Stimulated activated CD8-positive, alpha-beta memory T cell treated with anti-CD3 and anti-CD28 coated beads, Interleukin-12 subunit alpha, Interleukin-12 subunit beta, amount 100 ng/mL, for 24 hours (primary cell): Measurements from ENCODE around the gene CAMK2G.
"Not testable (repeated sequence)": the region's sequence is repeated elsewhere in the genome, so short reads cannot be mapped to it uniquely, and the experiment has no call there.

Source experiments
- DNase-seq: peaks from one replicate; pipeline ENCODE4 v3.0.0-alpha.2; 2020; ENCODE audit errors: extremely low read depth

Gene CAMK2G

DNA sequence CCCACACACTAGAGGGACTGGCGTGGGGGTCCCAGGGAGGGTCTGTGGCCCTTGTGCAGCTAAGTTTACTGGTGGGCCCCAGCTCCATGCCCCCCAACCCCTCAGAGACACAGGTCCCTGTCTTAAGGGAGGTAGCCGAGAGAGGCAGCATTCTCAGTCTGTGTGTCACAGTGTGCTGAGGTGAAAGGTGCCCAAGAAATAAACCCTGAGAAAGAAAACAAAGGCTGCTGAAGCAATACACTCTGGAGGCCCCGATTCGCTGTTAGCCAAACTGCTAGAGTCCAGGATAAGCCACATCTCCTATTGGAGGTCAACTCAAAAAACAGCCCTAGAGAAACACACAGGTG lies 34.3 kb downstream of the CAMK2G start:
- no peak for DNase-seq

DNA sequence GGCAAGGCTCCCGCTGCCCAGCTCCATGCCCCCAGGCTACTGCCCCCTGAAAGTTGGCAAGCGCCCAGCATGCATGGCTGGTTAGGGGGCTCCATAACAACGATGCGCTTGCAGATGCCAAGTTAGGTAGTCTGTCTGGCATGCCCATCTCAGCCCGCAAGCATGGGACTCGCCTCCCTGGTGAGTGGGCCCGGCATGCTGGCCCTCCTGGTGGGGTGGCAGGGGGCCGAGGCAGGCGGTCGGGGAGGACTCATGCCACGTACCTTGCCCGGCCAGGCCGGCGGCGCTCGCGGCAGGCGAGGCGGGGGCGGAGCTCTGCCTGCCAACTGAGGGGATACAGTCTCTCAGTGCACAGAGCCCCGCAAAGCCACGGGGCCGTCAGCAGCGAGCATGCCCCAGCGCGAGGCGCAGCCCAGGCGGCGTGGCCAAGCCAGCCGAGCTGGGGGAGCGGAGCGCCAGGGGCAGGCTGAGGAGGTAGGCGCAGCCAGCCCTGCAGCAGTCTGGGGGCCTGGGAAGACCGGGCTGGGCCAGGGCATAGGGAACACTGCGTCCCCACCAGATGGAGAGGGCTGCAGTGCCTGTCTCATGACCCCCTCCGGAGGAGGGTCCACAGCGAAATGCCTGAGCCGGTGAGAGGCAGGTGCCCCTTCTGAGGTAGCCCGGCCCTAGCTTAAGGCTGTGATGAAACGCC lies 34.9 kb downstream of the CAMK2G start:
- DNase-seq: no peak

DNA sequence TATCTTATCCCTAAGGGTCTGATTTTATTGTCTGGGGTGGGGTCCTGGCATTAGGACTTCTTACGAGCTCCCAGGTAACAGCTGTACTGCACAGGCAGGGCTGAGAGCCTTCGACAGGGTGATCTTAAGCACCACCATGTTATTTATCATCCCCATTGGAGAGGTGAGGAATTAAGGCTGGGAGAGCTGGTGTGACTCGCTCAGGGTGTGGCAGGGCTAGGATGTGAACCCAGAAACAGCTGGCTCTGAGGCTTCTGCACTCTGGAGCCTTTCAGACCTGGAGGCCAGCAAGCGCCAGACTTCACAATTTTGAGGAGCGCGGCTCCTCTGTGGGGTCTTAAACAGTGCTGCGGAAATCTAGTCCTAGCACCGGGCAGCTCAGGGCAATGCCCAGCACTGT lies 35.5 kb downstream of the CAMK2G start:
- no peak for DNase-seq

DNA sequence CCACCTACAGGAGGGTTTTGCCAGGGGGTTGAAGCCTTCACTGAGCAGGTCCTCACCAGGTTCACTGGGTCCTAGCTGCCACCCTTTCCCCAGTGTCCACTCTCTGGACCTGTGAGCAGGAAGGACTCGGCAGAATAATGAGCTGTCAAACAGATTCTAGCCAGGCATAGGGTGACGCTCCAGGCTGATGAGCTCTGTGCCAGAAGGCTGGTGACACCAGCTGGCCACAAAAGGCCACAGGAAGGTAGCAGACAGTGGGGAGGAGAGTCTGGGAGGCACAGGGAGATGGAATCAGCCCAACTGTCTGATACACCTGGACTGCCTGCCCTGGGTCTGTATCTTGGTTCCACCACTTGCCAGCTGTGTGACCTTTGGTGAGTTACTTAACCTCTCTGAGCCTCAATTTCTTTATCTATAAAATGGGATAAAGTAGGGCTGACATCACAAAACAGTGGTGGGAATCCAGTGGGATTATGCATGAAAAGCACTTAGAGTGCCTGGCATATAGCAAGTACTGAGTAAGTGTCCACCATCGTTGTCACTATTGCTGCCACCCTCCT lies 36.3 kb downstream of the CAMK2G start:
- DNase-seq: no peak

DNA sequence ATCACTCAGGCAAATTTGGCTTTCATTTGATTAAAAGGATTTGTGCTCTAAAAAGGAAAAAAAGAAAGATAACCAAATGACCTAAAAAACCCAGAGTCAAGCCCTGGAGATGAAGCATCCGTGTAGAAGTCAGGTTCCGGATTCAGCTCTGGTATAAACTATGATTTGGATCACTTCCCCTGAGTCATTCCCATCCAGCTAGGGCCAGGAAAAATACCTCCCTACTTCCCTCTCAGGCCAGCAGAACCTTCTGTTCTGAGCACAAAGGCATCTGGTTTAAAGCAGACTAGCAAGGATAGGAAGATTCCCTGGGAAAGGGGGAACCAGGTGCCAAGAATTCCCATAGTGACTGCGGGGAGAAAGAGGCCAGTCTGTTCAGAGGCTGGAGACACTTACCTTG lies 37.3 kb downstream of the CAMK2G start:
- DNase-seq: no peak

DNA sequence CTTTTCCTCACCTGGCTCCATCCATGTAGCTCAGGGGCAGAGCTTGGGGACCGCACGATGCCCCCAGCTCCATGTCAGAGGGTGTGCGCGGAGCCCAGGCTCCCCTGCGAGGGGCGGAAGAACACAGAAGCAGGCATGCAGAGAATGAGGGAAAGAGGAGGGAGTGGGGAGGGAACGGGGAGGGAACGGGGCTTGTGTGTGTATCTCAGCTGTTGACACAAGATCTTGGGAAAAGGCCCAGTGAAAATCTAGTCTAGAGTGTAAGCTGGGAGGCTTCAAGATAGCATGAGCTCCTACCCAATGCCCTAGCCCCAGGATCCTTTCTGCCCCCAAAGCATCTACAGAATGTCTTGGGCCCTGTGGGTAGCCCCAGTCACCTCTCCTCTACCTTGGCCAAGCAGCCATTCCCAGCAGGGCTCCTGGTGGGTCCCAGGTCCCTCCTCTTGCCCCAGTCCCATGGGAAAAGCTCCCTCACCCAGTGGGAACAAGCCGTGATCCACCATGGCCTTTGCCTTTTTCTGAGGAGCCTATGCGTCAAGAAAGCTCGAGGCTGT lies 37.9 kb downstream of the CAMK2G start:
- no peak for DNase-seq

DNA sequence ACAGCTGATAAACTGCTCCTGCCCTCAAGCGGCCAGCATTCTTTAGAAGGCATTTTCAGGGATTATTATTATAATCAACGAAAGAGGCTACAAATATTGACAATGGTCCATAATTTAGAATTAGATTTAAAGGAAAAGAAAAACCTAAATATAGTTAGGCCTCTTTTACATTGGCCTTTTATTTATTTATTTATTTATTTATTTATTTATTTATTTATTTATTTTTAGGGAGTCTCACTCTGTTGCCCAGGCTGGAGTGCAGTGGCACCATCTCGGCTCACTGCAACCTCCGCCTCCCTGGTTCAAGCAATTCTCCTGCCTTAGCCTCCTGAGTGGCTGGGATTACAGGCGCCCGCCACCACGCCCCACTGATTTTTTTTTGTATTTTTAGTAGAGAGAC lies 45.3 kb downstream of the CAMK2G start:
- not testable (repeated sequence) for DNase-seq

DNA sequence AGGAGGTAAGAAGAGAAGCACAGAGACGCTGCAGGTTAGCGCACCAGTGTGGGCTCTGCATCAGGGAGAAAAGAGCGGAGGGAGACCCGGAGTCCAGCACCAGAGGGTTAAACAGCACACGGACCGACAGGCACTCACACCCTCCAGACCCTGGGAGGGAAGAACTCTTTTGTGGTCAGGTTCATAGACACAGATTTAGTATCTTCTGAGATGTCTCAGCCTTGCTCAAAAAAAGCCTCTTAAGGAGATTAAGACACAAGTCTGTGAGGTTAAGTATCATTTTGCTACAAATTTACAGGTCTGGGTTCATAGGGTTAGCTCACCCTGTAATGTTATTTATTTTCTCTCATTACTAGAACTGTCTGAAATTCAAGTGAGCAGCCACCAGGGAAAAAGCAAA lies 46.2 kb downstream of the CAMK2G start:
- no peak for DNase-seq

DNA sequence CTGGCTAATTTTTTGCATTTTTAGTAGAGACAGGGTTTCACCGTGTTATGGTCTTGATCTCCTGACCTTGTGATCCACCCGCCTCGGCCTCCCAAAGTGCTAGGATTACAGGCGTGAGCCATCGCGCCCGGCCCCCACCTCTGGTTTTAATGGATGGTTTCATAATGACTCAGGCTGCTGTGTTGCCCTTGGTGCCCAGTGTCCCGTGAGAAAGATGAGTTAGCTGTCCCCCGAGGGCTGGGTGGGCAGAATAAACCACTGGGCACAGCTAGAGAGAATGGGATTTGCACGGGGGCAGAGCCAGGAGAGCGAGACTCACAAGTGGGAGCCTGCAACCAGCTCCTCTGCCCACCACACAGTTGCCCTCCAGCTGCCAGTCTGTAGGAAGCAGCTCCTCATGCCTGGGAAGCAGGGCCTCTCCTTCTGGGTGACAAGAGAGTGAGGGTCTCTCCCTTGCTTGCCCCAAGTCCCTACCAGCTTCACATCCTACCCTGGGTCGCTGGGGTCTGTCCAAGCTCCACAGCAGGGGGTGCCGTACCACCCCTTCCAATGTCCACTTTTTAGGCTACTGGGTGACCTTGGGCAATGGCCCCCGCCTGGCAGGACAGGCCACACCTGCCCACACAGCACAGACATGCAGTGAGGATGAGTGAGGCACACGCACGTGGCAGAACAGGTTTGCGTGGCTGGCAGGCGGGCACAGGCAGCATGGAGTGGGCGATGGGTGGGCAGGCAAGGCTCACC lies 46.8 kb downstream of the CAMK2G start:
- DNase-seq: no peak

DNA sequence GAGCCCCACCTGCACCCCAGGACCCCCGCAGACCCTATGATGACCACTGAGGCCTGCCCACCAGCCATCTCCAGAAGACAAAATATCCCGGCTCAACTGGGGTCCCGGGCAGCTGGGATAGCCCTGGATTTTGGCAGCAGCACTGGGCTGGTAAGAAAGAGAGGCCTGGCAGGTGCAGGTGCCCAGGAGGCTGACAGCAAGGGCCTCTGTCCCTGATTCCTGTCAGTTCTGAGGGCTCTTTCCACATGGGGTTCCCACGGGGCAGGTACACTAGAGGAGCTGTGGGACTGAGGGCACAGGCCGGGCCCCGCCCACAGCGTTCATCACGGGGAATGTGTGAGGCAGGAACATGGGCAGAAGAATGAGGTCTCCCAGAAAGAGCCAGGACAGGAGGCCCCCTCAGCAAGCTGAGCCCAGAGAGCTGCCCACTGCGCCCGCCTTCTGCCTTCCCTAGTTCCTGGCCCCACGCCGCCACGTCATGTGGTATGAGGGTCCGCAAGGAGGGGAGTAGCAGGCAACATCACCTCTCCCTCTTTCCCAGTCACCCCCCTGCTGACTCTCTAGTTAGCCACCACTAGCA lies 50.1 kb downstream of the CAMK2G start:
- no peak for DNase-seq

DNA sequence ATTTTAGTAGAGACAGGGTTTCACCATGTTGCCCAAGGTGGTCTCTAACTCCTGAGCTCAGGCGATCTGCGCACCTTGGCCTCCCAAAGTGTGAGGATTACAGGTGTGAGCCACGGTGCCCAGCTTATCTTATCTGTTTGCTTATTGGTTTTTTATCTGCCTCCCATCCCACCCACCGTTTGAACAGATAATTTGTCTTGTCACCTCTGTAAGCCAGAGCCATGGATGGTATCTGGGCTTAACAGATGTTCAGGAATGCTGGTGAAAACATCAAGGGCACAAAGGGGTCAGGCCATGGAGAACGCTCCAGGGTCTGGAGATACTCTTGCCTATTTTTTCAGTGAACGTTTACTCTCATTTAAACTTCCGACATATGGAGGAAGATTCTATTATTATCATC lies 51.0 kb downstream of the CAMK2G start:
- DNase-seq: no peak

DNA sequence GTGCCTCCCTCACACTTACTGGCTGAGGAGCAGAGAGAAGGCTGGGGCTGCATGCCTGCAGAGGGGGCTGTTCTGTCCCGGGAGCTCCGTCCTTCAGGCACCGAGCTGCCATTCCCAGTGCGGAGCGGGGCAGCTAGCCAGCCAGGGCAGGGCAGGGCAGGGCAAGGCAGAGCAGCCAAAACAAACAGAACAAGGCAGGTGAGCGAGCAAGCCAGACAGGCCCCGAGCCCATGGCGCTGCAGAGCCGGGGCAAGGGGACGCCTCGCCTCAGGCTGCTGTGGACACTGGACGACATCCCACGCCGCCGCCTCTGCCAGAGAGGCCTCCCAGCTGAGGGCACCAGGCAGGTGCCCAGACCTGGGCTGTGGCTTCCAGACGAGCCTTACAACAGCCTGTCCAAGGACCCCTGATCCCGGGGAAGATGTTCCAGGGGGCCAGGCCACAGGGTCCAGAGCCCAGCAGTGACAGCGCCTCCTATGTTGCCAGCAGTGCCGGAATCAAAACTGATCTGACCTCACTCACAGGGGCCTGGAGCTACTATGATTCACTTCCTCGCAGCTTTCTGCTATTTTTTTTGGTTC lies 54.8 kb downstream of the CAMK2G start:
- DNase-seq: no peak

DNA sequence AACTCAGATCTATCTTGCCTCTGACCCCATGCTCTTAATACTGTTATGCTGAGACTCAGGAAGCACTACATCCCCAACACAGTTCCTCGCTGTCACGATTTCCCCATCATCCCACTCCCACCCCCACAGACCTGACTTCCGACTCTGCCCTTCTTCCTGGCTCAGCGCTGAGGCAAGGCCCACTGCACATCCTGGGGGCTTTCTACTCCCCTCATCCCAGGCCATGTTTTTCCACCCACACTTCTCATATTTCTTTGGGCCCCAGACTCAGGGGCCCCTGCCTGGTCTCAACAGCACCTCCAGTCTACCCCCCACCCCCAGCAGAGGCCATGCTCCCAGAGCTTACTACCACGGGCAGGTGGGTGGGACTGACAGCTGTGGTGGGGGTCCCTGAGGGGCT lies 55.3 kb downstream of the CAMK2G start:
- DNase-seq: no peak

DNA sequence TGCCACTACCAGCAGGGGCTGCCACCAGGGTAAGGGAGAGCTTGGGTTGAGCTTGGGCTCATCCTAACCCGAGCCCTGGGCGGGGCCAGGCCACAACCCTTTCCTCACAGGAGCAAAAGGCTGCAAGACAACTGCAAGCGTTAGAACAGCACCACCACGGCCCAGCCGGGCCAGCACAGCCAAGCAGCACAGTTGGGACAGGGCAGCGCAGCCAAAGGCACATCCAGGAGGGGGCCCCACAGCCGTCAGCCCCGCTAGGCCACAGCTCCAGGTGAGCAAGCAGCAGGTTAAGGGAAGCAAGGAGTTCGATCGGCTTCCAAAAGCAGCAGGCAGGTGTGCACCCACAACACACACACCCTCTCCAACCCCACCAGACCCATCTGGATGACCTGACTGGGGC lies 56.0 kb downstream of the CAMK2G start:
- DNase-seq: no peak

DNA sequence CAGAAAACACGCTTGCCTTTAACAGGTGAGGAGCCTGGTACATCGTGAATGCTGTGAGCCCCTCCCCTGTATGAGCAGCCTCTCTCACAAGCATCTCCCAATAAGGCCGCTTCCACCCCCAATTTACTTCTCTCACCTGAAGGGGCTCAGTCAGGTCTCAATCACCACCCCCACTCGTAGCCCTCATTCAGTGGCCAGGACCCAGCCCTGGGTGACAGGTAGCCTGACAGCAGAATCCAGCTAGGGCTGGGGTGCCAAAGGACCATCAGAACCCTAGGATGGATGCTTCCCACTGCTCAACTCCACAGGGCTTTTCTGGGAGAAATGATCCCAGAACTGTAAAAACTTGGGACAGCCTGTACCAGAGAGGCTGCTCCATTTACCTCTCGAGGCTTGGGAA lies 56.5 kb downstream of the CAMK2G start:
- no peak for DNase-seq

DNA sequence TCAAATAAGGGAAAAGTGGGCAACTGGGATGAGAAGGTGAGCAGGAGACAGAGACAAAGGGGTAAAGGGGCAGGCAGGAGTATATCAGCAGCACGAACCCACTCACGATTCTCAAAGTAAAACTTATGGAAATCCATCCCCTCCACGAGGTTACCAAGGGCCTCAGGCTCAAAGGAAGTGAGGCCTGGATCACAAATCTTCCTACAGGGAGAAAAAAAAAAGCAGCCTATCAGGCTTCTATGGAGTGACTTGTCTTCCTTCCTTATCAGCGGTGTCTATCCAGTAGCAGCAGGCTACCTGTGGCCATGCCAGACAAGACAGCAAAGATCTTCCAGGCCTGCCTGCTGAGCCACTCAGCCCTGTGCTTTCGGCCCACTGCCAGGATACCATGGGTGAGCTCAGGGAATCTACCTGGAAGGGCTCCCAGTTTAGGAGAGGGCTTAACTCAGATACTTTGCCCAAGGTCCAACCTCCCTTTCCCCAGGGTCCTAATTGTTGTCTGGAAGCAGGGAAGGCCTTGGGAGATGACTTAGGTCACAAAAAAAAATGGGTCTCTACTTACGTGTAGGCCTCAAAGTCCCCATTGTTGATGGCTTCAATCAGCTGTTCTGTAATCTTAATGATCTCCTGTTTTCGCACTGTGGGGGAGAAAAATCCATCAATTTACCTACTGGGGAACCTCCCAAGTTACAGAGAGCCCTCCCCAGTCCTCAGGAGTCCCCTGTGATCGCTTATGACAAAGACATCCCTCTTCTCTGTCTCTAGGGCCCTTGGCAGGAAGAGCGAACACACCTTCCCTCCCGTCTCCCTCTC lies 57.2 kb downstream of the CAMK2G start:
- DNase-seq: no peak

DNA sequence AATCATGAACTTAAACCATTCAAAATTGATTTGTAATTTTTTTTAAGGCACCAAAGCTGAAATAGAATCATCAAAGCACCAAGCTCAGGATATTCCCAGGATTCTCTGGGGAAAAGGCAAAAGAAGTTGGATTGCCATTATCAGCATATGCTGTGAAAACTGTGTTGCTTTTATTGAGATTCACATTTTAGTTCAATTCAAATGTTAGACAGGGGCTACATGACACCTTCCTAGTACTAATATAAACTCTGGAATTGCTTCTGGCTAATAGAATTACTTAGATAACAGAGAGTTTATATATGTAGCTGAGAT lies 58.7 kb downstream of the CAMK2G start:
- DNase-seq: no peak

DNA sequence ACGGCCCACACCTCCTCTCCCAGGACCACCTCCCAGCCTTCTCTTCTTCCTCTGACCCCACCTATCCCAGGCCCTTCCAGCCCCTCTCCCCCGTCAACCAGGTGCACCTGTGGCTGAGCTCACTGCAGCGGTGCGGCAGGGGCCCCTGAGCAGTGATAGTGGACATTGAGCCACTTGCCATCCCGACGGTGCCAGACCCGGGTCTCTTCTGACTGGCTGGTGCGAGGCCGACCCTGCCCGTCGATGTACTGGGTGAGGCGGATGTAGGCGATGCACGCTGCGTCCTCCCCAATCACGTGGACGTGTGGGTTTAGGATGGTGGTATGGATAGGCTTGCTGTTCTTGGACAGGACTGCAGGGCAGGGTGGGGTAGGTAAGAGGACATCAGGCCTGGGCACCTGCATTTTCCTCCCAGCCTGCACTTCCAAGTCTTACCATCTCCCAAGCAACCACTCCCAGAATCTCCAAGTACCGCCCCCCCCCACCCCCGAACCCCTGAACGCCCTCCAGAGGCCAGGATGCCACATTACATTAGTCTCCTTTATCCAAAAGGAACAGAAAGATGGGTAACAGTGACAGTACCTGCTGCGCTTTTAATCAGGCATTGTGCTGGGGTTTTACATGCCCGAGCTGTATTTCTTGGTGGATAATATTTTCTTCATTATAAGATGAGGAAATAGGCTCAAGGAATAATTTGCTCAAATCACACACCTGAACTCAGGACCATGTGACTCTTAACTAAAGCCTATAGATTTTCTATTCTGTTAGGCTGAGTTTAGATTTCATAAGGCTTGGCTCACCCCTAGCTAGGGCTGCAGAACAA lies 59.2 kb downstream of the CAMK2G start:
- no peak for DNase-seq

DNA sequence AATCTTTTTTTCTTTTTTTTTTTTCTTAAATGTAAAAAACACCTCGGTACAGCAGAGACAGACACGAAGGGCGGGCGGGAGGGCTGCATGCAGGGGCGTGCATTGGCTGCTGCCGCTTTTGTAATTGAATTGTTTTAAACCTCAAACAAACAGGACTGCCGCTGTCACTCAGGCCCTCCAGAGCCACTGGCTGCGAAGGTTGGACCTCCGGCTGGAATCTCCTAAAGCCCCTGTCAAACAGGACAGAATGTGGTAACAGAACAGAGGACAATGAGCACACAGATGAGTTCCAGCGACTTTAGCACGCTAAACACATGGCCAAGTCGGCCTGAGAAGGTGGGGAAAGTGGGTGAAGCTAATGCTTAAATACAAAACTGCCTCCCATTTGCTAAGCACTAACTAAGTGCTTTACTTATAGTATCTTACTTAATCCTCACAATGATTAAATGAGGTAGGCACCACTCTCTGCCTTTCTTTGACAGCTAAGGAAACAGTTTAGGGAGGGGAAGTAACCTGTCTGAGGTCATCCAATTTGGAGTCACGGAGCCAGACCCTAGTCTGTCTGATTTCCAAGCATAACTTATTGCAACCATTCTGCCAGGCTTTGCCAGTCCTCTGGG lies 60.0 kb downstream of the CAMK2G start:
- no peak for DNase-seq

DNA sequence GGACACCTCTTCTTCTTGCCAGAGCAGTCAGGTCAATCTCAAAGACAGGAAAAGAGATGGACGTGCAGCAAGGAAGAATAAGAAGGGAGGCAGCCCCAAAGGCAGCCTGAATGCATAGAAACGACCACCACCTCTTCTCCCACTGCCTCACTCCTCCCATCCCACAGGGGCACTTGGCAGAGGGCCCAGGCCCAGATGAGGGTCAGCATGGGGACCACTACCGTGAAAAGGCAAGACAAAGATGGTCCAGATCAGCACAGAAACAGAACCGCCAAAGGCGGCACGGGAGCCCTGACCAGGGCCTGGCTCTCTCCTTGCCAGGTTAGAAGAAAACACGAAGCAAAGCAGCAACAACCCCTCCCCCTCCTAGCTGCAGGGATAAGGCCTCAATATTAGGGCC lies 61.0 kb downstream of the CAMK2G start:
- no peak for DNase-seq
